ENCODE data around the gene DYNLRB1.

Gene DYNLRB1

GRCh38 chr20:34569598-34569997 is 53.4 kb downstream of the DYNLRB1 start:
- peaks cover 4 to 61% (median 20%) of the 10 kb centered on the region in 3 donors for H3K36me3 ChIP-seq
- no peak overlapping the region for H3K4me3 ChIP-seq
- TF ChIP-seq, protein P1, sequence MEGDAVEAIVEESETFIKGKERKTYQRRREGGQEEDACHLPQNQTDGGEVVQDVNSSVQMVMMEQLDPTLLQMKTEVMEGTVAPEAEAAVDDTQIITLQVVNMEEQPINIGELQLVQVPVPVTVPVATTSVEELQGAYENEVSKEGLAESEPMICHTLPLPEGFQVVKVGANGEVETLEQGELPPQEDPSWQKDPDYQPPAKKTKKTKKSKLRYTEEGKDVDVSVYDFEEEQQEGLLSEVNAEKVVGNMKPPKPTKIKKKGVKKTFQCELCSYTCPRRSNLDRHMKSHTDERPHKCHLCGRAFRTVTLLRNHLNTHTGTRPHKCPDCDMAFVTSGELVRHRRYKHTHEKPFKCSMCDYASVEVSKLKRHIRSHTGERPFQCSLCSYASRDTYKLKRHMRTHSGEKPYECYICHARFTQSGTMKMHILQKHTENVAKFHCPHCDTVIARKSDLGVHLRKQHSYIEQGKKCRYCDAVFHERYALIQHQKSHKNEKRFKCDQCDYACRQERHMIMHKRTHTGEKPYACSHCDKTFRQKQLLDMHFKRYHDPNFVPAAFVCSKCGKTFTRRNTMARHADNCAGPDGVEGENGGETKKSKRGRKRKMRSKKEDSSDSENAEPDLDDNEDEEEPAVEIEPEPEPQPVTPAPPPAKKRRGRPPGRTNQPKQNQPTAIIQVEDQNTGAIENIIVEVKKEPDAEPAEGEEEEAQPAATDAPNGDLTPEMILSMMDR (IDR thresholded peaks at IDR 0.05), result no peak
- DNase-seq, result peak in 1 of 2 donors; percentile 16
- H3K27me3 ChIP-seq, result no peaks in the 10 kb centered on the region
- intact Hi-C loops (cut with DNase I; ENCODE audit: low total_unique reads), result no loop called here
- no peaks in the 10 kb centered on the region for H3K4me1 ChIP-seq
- H3K27ac ChIP-seq, result no peak overlapping the region
- no peaks in the 10 kb centered on the region for H3K9me3 ChIP-seq

DNA sequence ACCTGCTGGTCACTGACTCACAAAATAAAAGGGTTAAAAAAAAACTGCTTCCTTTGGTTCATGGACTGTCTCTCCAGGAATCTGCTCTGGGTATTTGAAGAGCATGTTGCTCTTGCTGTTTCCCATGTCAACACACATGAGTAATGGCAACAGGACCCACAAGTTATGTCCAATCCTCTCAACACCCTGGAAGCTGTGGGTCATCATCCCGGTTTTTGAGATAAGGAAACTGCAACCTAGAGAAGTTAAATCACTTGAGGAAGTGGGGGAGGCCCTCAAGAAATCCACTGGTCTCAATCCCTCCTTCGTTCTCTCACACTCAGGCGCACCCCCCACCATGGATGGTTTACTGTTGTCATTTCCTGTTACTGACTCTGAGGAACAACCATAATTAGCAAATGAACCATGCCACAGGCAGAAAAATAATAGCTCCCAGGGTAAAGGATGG is 54.7 kb downstream of the DYNLRB1 start:
- DNase-seq, result peak in 1 of 2 donors; percentile 37
- no peaks in the 10 kb centered on the region for H3K27me3 ChIP-seq
- no peak overlapping the region for H3K27ac ChIP-seq
- H3K36me3 ChIP-seq, result peaks cover 7 to 62% (median 29%) of the 10 kb centered on the region in 3 donors
- H3K9me3 ChIP-seq, result no peaks in the 10 kb centered on the region
- TF ChIP-seq, protein P1 (IDR thresholded peaks at IDR 0.05), result no peak
- intact Hi-C loops (cut with DNase I; ENCODE audit: low total_unique reads), result no loop called here
- H3K4me3 ChIP-seq, result no peak overlapping the region
- no peaks in the 10 kb centered on the region for H3K4me1 ChIP-seq

GRCh38 chr20:34571753-34572152 is 55.5 kb downstream of the DYNLRB1 start:
- no peaks in the 10 kb centered on the region for H3K9me3 ChIP-seq
- H3K27ac ChIP-seq, result no peak overlapping the region
- TF ChIP-seq, protein P1 (IDR thresholded peaks at IDR 0.05), result no peak
- no peaks in the 10 kb centered on the region for H3K4me1 ChIP-seq
- DNase-seq, result no peak
- no peaks in the 10 kb centered on the region for H3K27me3 ChIP-seq
- peaks cover 7 to 58% (median 29%) of the 10 kb centered on the region in 3 donors for H3K36me3 ChIP-seq
- intact Hi-C loops (cut with DNase I; ENCODE audit: low total_unique reads), result no loop called here
- no peak overlapping the region for H3K4me3 ChIP-seq

- H3K36me3 ChIP-seq, result peaks cover 7 to 53% (median 29%) of the 10 kb centered on the region in 3 donors
- TF ChIP-seq, protein P1 (IDR thresholded peaks at IDR 0.05), result no peak
- no peak for DNase-seq
- H3K4me1 ChIP-seq, result no peaks in the 10 kb centered on the region
- no peaks in the 10 kb centered on the region for H3K9me3 ChIP-seq
- H3K27ac ChIP-seq, result no peak overlapping the region
- intact Hi-C loops (cut with DNase I; ENCODE audit: low total_unique reads), result no loop called here
- H3K27me3 ChIP-seq, result no peaks in the 10 kb centered on the region
- H3K4me3 ChIP-seq, result no peak overlapping the region
Measured at GRCh38 chr20:34573541-34574300, 57.5 kb downstream of the DYNLRB1 start.

- no peak for DNase-seq
Measured at GRCh38 chr20:34574426-34574825, 58.2 kb downstream of the DYNLRB1 start.

More at GRCh38 chr20:34574426-34574825, 58.2 kb downstream of the DYNLRB1 start:
- TF ChIP-seq, protein P1 (IDR thresholded peaks at IDR 0.05), result no peak
- intact Hi-C loops (cut with DNase I; ENCODE audit: low total_unique reads), result no loop called here
- H3K27me3 ChIP-seq, result no peaks in the 10 kb centered on the region
- H3K27ac ChIP-seq, result no peak overlapping the region
- H3K36me3 ChIP-seq, result peaks cover 7 to 53% (median 29%) of the 10 kb centered on the region in 3 donors
- no peaks in the 10 kb centered on the region for H3K9me3 ChIP-seq
- H3K4me1 ChIP-seq, result no peaks in the 10 kb centered on the region
- H3K4me3 ChIP-seq, result no peak overlapping the region
